UCSD-AML1 (cell line): Measurements from ENCODE around the gene TLCD3B.
"Not testable (repeated sequence)": the region's sequence is repeated elsewhere in the genome, so short reads cannot be mapped to it uniquely, and the experiment has no call there.

Experiments used
- DNase-seq: peaks from one replicate; lab custom pipeline; 2025; ENCODE audit not compliant: unreplicated experiment; lab: John Stamatoyannopoulos, UW

Gene TLCD3B

DNA sequence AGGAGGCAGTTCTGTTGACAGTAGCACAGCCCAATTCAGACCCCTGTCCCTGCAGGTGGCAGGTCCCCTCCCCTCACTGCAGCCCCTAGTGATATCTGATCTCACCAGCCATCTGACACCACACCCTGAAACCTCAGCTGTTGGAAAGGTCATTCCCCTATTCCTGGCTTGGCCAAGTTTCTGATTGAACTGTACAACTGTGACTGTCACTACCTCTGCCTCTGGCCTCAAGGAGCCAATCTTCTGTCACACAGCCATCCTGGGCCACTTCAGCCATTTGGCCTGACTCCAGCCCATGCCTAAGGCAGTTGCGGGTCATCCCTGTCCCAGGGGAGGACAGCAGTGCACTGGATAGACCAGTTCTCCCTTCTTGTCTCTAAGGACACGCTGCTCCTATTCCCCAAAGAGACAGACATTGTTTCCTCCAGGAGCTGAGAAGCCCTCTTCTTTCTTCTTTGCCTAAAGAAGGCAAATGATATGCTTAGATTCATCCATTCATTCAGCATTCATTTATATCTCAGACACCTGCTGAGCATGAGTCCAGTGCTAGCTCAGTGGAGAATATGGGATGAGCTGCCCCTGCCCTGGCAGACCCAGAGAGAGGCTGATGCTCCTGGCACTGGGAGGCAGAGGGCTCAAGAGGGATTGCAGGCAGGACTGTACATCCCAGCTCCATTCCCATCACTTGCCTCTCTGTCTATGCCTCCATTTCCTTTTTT lies 29.9 kb upstream of the TLCD3B start:
- no peak for DNase-seq

GRCh38 chr16:30060346-30060745 lies 29.3 kb upstream of the TLCD3B start:
- DNase-seq, result no peak

DNA sequence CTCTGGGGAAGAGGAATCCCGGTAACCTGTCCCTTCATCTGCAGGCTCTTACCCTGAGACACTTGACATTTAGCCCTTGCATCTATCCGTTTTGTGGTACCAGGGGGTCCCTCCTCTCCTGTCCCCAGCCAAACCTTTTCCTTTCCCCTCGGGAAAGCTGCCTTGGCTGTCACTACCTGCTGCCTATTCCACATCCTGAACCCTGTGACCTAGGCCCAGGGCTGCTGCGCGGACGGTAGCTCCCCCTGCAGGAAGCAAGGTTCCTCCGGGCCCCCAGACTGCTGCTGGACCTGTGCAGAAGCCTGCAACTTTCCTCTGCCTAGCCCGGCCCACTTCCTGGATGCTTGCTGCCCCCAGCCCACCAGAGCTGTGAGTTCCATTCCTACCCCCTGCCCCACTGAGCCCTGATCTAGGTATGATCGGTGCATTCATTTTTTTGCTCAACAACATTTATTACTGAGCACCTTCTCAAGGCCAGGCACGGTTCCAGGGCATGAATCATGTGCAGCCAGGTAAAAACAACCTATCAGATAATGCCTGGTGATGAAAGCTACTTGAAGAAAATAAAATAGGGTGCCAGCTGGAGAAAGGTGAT lies 24.0 kb upstream of the TLCD3B start:
- DNase-seq, result peak; percentile 65

DNA sequence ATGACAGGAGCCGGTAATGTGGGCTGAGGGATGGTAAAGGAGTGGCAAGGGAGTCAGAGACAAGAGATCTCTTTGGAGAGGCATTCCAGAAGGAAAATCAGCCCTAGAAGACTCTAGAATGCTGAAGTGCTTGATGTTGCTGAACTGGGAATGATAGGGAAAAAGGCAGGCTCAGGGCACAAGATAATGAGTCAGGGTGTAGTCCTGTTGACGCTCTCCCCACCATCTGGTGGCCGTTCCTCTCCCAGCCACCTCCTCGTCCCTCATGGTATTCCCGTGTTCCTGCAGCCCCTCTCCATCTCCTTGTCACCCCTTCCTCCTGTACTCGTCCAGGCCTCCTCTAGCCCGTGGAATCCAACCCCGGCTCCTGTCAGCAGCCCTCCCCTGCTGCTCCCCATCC lies 23.4 kb upstream of the TLCD3B start:
- DNase-seq, result no peak

DNA sequence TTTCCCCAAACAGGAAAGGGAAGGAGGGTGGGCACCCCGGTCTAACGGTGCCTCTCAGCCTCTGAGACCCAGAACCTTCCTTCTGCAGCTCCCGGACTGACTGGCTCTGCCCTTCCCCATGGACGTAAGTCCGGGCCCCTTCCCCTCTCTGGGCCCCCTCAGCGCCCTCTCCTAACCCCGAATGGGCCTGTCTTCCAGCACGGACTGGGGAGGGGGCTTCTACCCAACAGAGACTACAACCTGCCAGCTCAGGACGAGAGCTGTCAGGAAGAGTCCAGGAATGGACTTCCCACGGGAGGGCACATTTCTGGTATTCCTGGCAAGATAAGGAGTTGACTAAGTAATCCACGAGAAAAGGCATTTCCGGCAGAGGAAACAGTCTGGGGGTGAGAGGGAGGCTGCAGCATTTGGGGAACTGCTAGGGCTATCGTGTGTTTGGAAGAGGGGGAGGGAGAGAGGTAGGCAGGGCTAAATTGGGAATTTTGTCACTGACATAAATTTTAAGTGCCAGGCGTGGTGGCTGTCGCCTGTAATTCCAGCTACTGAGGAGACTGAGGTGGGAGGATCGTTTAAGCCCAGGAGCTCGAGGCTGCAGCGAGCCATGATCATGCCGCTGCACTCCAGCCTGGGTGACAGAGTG lies 22.4 kb upstream of the TLCD3B start:
- peak; percentile 41 for DNase-seq

DNA sequence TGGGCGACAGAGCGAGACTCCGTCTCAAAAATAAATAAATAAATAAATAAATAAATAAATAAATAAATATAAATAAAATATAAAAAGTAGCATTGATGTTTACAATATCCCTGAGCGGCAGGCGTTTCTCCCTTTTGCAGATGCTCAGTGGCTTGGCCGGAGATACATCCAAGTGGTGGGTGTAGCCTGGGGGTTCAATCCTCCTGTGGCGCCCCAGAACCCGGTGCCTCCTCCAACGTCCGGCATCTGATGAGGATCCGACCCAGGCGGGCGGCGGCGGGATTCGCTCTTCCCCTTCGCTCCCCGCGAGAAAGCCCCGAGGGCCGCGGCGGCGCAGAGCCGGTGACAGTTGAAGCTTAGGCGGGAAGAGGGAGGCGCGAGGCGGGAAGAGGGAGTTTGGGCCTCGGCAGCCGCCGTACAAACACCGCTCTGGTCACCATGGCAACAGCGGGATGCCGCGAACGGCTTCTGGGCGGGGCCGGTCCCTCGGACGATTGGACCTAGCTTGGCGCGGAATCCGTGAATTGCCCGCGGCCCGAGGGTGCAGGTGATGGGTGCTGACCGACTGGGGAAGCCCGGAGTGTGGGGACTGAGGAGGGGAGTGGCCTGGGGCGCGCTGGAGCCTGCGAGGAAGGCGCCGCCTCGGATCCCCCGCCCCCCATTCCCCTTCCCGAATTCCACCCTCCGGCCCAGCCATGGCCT lies 21.8 kb upstream of the TLCD3B start:
- peak; percentile 86 for DNase-seq

GRCh38 chr16:30051518-30051917 lies 20.4 kb upstream of the TLCD3B start:
- no peak for DNase-seq

- DNase-seq, result no peak
These were observed 18.8 kb upstream of the TLCD3B start for GRCh38 chr16:30049871-30050270.

GRCh38 chr16:30046588-30046987 lies 15.5 kb upstream of the TLCD3B start:
- DNase-seq, result no peak

GRCh38 chr16:30046178-30046577 lies 15.1 kb upstream of the TLCD3B start:
- DNase-seq, result no peak

DNA sequence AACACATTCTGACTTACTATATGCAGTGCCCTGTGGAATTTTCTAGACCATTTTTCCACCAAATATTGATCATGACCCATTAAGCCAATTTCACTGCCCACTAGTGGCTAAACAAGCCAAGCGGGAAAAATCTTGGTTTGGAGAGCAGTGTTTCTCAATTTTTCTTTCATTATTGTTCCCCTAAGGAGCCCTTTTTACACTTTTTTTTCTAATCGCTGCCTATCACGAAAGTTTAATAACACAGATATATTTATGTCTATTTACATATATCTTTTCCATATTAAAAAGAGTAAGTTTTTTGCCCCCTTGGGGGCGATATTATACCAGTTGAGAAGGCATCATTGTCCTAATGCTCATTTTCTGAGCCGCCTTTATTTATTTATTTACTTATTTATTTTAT lies 10.8 kb upstream of the TLCD3B start:
- no peak for DNase-seq

GRCh38 chr16:30040690-30041089 lies 9.6 kb upstream of the TLCD3B start:
- DNase-seq, result not testable (repeated sequence)

DNA sequence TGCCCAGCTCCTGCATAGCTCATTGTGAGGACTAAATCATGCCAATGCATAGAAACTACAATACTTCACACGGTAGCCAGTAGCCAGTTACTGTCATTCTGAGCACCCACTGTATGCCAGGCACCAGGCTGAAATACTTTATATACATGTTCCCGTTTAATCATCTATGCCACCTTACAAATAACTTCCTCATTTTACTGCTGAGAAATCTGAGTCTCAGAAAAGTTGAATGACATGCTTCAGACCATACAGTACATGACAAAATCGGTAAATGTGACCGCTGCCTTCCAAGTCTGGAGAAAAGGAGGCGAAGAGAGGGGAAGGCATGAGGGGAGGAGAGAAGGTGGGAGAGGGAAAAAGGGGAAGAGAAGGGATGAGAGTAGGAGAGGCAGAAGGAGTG lies 9.2 kb upstream of the TLCD3B start:
- DNase-seq, result no peak

- DNase-seq, result no peak
These were observed 2.2 kb upstream of the TLCD3B start for GRCh38 chr16:30033270-30033669.

DNA sequence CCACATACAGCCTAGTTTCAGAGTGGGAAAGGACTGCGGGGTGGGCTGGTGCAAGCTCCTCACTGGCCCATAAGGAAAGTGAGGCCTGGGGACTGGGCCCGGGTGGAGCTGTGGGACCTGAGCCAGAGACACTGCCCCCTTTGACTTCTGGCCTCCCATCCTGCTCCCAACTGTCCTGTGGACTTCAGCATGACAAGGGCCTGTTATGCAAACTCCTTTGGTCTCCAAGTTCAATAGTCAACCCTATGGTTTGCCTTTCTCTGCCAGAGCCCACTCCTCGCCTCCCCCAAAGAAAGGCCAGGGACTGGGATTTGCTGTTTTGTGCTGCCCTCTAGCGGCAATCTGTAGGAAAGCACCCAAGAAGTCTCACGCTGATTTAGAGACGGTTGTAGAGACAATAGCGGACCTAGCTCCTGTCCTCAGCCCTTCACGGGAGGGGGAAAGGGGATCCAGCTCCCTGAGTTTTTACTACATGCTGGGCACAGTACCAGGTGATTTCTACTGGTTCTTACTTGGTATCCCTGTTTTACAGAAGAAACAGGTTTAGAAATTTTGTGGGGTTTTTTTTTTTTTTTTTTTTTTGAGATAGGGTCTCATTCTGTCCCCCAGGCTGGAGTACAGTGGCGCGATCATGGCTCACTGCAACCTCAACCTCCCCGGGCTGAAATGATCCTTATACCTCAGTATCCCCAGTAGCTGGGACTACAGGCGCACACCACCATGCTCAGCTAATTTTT lies 1.2 kb upstream of the TLCD3B start:
- peak; percentile 54 for DNase-seq

DNA sequence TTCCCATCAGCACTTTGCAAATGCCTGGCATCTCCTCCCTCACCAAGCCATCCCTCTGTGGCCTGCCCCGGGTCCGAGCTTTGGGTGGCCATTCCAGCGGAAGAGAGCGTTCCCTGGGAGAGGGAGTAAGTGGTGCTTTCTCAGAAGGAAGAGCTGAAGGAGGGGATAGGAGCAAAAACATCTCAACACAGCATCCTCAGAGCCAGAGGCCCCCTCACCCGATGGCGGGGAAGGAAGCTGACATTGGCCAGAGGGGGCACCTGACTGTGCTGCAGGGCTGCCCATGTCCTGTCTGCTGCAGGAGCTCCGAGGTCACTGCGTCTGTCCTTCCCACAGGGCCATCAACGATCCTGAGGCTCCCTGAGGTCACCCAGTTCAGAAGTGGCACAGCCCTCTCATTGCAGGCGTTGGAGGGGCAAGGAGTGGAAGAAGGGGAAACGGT lies 427 bp upstream of the TLCD3B start:
- no peak for DNase-seq

GRCh38 chr16:30030011-30030685 lies 923 bp downstream of the TLCD3B start:
- no peak for DNase-seq

- DNase-seq, result peak; percentile 48
These were observed 2.5 kb downstream of the TLCD3B start for GRCh38 chr16:30028438-30029076.

DNA sequence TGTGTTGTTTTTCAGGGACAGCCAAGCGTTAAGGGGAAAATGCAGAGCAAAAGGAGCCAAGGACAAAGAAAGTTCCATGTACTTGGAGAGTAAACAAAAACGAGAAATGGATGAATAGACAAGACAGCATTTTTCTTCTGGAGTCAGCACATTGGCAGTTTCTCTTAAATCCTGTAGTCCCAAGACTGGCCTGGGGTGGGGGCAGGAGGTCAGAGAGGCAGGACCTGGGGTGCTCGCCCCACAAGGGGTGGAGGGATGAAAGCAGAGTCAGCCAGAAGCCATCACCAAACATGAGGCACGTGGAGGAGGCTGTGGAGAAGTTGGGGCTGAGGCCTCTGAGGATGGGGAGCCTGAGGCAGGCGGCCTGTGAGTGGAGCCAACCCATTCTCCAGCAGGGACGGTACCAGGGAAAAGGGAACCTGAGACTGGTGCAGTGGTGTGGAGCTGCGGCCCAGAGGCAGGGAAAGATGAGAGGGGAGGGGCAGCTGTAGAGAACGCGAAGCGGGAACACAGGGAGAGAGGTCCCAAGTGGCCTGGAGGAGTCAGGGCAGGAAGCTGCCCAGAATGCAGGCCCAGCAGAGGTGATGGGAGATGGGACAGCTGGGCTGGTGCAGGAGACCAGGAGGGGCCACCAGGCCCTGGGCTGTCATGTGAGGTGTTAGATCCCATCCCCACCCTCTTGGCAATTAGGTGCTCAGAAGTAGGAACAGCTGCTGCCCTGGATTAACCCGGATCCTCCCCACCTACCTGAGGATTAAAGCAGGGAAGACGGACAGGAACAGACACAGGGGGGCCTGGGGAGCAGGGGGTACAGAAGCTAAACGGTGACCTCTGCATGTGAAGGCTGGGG lies 3.3 kb downstream of the TLCD3B start:
- no peak for DNase-seq
